ENCODE measurements around the gene DYRK1A.

- TF ChIP-seq SP1 (IDR thresholded peaks at IDR 0.05) = no peak
- no peak for TF ChIP-seq SP1 (CRISPR knock-in tag; IDR thresholded peaks at IDR 0.05)
- TF ChIP-seq, protein P1, sequence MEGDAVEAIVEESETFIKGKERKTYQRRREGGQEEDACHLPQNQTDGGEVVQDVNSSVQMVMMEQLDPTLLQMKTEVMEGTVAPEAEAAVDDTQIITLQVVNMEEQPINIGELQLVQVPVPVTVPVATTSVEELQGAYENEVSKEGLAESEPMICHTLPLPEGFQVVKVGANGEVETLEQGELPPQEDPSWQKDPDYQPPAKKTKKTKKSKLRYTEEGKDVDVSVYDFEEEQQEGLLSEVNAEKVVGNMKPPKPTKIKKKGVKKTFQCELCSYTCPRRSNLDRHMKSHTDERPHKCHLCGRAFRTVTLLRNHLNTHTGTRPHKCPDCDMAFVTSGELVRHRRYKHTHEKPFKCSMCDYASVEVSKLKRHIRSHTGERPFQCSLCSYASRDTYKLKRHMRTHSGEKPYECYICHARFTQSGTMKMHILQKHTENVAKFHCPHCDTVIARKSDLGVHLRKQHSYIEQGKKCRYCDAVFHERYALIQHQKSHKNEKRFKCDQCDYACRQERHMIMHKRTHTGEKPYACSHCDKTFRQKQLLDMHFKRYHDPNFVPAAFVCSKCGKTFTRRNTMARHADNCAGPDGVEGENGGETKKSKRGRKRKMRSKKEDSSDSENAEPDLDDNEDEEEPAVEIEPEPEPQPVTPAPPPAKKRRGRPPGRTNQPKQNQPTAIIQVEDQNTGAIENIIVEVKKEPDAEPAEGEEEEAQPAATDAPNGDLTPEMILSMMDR (CRISPR knock-in tag; IDR thresholded peaks at IDR 0.05) = no peak
- TF ChIP-seq SRSF1 (optimal IDR thresholded peaks at IDR 0.05; ENCODE audit: low read depth, low read length) = no peak
- no peak for TF ChIP-seq ZNF253 (CRISPR knock-in tag; IDR thresholded peaks at IDR 0.05; ENCODE audit: borderline replicate concordance)
- no peak for TF ChIP-seq ARID2 (CRISPR knock-in tag; IDR thresholded peaks at IDR 0.05; ENCODE audit: borderline replicate concordance)
- no peak for TF ChIP-seq ESRRA (CRISPR knock-in tag; IDR thresholded peaks at IDR 0.05; ENCODE audit: low read depth)
Observed at GRCh38 chr21:37536616-37537278, 170.2 kb downstream of the DYRK1A start.
